HL-60 (cell line): Measurements from ENCODE around the gene PLXNA2.

Experiments
- DNase-seq, 2 experiments: peaks; one replicate each; pipeline ENCODE4 v3.0.0-alpha.2; 2010 to 2020; ENCODE audit warnings: low read depth in 1 of 2, low spot score in 1 of 2
- H3K27ac ChIP-seq: fragments of 250-450 bp; sonication (Bioruptor Pico); replicated peaks from 2 replicates; pipeline ENCODE4 v1.5.1; 2020; ENCODE audit warnings: mild to moderate bottlenecking, moderate library complexity
- H3K27me3 ChIP-seq: fragments of 250-450 bp; sonication (Bioruptor Pico); 2 replicates; pipeline ENCODE4 v1.5.1; 2021; ENCODE audit warnings: mild to moderate bottlenecking, moderate library complexity; ENCODE audit not compliant: insufficient read depth, poor library complexity, severe bottlenecking
- H3K4me3 ChIP-seq: replicated peaks from 2 replicates; pipeline ENCODE4 v1.5.1; 2011; ENCODE audit warnings: mild to moderate bottlenecking, control low read depth, low read length; ENCODE audit not compliant: insufficient read depth
- CTCF ChIP-seq: IDR thresholded peaks from one replicate; pipeline ENCODE4 v1.5.1; 2011; ENCODE audit warnings: low read length, control low read depth, inconsistent platforms; ENCODE audit not compliant: insufficient read depth
- GABPA ChIP-seq: IDR thresholded peaks from 2 replicates; pipeline ENCODE4 v1.6.1; 2012; ENCODE audit warnings: low read depth
- POLR2AphosphoS5 ChIP-seq: IDR thresholded peaks from 2 replicates; pipeline ENCODE4 v1.6.1; 2012; ENCODE audit warnings: low read depth
- SPI1 ChIP-seq: IDR thresholded peaks from 2 replicates; pipeline ENCODE4 v1.6.1; 2012; ENCODE audit warnings: low read depth, mild to moderate bottlenecking, borderline replicate concordance
- TF ChIP-seq, protein P1 (sequence below): IDR thresholded peaks from 2 replicates; pipeline ENCODE4 v1.6.1; 2012; ENCODE audit warnings: low read depth; ENCODE audit not compliant: insufficient replicate concordance

Gene PLXNA2

GRCh38 chr1:207990876-207991582, 253.2 kb downstream of the PLXNA2 start:
- Histone ChIP-seq H3K27ac (no peak overlapping the region), H3K27me3 (peaks cover 2% of the 10 kb centered on the region), H3K4me3 (no peak overlapping the region)
- DNase-seq = no peak
- TF ChIP-seq SPI1 (no peak), POLR2AphosphoS5 (no peak), CTCF (no peak)
- TF ChIP-seq, protein P1, sequence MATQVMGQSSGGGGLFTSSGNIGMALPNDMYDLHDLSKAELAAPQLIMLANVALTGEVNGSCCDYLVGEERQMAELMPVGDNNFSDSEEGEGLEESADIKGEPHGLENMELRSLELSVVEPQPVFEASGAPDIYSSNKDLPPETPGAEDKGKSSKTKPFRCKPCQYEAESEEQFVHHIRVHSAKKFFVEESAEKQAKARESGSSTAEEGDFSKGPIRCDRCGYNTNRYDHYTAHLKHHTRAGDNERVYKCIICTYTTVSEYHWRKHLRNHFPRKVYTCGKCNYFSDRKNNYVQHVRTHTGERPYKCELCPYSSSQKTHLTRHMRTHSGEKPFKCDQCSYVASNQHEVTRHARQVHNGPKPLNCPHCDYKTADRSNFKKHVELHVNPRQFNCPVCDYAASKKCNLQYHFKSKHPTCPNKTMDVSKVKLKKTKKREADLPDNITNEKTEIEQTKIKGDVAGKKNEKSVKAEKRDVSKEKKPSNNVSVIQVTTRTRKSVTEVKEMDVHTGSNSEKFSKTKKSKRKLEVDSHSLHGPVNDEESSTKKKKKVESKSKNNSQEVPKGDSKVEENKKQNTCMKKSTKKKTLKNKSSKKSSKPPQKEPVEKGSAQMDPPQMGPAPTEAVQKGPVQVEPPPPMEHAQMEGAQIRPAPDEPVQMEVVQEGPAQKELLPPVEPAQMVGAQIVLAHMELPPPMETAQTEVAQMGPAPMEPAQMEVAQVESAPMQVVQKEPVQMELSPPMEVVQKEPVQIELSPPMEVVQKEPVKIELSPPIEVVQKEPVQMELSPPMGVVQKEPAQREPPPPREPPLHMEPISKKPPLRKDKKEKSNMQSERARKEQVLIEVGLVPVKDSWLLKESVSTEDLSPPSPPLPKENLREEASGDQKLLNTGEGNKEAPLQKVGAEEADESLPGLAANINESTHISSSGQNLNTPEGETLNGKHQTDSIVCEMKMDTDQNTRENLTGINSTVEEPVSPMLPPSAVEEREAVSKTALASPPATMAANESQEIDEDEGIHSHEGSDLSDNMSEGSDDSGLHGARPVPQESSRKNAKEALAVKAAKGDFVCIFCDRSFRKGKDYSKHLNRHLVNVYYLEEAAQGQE = no peak

DNA sequence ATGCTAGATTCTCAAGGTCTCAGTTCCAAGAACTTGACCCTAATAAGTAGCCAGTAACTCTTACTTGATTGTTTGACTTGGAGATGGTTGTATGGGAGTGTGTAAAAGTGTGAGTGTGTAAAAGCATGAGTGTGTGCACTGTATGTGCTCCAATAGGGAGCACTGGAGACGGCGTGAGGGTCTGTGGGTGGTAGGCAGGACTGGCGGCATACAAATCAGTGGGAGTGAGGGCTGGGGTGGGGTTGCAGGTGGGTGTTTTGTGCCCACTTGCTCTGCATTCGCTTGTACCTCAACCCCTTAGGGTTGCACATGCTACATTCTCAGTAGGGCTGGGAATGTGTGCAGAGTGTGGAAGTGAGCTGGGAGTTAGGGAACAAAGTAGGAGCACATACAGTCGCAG, 253.7 kb downstream of the PLXNA2 start:
- no peak overlapping the region for H3K4me3 ChIP-seq
- no peak overlapping the region for H3K27ac ChIP-seq
- TF ChIP-seq CTCF = no peak
- no peak for TF ChIP-seq POLR2AphosphoS5
- TF ChIP-seq, protein P1 = no peak
- no peak for TF ChIP-seq GABPA
- no peak for TF ChIP-seq SPI1
- H3K27me3 ChIP-seq = peaks cover 2% of the 10 kb centered on the region
- no peak for DNase-seq

DNA sequence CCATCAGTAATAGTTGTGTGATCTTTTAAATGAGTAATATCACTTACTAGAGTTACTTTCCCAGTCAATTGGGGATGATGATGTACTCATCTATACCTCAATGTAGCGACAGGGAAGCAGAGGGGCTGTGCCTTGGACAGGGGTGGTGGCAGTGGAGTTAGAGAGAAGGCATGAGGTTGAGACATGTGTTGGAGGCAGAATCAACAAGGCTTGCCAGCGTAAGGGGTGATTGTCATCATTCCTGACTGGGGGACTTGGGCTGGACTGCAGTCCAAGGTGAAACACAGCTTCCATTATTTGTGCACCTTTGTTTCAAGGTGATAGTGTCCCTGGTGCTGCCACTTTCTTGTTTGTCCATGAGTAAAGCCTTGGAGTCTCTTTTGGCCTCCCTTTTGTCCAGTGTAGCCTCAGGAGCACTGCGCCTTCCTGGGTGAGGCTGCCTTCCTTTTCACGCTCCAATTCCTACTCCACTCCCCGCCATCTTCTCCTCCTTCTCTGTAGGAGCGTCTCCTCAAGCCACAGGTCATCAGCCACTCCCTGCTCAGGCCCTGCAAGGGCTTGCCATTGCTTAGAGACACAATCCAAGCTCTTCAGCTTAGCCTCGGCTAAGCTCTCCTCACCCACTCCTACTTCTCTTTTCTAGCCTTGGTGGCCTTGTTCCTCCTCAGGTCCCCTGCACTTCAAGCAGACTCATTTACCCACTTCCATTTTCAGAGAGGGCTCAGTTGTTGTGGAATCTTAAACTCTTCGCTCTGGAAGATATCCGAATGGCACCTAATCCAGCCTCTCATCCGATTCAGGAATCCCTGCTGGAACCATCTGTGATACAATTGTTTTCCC, 255.6 kb downstream of the PLXNA2 start:
- TF ChIP-seq SPI1 (peak; percentile 23; the same call in 1 of the 2 replicates), CTCF (no peak)

More for the DNA sequence above, 255.6 kb downstream of the PLXNA2 start:
- peaks cover 2% of the 10 kb centered on the region for H3K27me3 ChIP-seq
- DNase-seq = peak in 1 of 2 experiments; percentile 7
- no peak overlapping the region for H3K27ac ChIP-seq
- no peak overlapping the region for H3K4me3 ChIP-seq
